Testis (tissue), 2 donors: ENCODE measurements around the gene SEC14L1.

Experiments used
- CTCF ChIP-seq, 3 experiments: fragments of 450-650 bp in 2 of 3; fragments of 200-600 bp in 1 of 3; sonication (generic) in 1 of 3; IDR thresholded peaks; one replicate each; pipeline ENCODE4 v1.5.1; 2016 to 2019; ENCODE audit warnings: antibody characterized with exemption in 3 of 3, mild to moderate bottlenecking in 2 of 3, moderate library complexity in 1 of 3
- POLR2A ChIP-seq: fragments of 450-650 bp; IDR thresholded peaks from one replicate; pipeline ENCODE4 v1.6.1; 2017; ENCODE audit warnings: antibody characterized with exemption, mild to moderate bottlenecking, moderate library complexity

GRCh38 chr17:77189148-77189547 lies 48.4 kb downstream of the SEC14L1 start:
- TF ChIP-seq CTCF (IDR thresholded peaks at IDR 0.05) (no peak), POLR2A (no peak)
